HG03159 (cell line): ENCODE measurements around the gene DZIP3.
"Not testable (repeated sequence)": the region's sequence is repeated elsewhere in the genome, so short reads cannot be mapped to it uniquely, and the experiment has no call there.

Source experiments
- ATAC-seq: cut with Tn5 transposase; IDR thresholded peaks from one replicate; pipeline ENCODE4 v1.9.1; 2021; ENCODE audit warnings: mild to moderate bottlenecking, moderate library complexity; ENCODE audit not compliant: unreplicated experiment

DZIP3 gene

DNA sequence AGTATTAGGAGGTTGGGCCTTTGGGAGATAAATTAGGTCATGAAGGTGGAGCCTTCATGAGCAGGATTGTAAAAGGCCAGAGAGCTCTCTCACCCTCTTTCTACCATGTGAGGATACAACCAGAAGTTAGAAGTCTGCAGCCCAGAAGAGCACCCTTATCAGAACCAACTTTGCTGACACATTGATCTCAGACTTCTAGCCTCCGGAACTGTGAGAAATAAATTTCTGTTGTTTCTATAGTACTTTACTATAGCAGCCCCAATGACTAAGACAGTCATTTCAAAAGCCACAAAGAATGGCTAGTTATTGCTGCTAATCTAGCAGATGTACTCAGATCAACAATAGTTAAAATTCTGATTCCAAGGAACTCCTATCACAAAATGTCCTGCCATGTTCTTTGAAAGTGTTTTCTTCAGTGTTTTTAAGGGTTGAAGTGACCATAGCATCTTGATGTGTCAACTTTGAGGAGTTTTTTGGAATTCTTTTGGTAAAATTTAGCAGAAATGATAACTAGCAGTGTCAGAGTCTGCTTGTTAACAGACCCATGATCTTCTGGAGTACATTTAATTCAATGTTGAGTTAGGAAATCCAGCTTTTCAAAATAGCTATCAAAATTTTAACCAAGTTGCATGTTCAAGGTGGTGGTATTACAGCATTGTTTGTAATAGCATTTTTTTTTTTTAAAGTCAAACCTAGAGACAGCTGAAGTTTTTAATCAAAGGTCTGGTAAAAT, 10.3 kb downstream of the DZIP3 start:
- ATAC-seq: no peak

DNA sequence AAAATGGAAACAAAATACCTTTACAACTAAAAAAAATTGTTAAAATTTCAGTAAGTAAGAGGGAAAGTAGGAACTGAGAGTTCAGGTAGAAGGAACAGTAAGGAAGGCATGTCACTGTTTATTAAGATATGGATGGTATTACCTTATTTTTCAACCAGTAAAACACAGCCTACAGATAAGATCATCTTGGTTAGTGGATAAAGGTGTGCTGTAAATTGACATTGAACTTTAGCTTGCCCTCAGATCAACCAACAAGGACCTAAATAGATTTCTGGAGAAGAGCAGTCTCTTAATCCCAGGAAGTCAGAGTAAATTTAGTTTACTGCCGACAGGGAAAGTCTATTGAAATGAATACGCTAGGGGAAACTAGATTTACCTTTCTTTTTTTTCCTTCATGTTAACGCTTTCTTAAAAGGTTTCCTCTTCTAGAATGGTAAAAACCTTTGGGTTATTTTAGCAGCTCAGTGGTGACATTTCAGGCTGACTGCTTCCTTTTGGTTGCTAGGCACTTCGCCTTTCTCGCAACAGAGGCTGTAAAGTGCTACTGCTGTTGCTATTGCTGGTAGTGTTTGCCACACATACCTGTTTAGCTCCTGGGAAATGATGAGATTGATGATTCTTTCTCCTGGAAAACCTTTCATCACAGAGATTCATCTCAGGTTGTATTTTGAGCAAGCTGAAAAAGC, 12.9 kb downstream of the DZIP3 start:
- peak; percentile 73 for ATAC-seq

DNA sequence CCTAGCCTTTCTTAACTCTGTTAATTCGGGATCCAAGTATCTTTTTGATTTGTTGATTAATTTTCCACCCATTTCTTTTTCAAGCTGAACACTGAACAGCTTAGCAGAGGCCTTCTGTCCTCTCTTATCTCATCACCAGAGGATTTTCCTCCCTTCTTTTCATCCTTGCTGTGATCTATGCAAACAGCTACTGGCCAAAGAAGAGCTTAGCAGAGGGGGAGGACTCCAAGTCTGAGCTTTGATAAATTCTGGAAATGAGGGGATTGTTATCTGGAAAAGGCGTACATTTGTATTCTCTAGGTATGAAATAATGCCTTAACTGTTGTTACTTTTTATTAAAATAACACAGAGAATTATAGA, 13.4 kb downstream of the DZIP3 start:
- ATAC-seq: no peak

DNA sequence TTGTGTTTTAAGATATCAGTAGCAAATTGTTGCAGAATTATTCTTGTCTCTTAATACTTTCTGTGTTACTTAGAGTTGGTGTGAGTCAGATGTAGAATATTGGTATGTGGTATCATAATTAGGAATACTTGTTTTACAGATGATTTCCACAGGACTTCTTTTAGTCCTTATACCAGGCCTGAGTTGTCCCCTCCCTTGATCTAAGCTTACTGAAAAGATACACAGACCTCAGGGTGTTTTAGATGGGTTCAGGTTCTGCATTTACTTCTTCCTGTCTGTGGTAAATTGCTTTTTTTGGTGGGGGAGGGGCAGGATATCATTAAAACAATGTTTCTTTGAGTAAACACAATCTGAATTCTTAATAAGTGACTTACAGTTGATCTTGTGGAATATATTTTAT, 14.2 kb downstream of the DZIP3 start:
- ATAC-seq: no peak

DNA sequence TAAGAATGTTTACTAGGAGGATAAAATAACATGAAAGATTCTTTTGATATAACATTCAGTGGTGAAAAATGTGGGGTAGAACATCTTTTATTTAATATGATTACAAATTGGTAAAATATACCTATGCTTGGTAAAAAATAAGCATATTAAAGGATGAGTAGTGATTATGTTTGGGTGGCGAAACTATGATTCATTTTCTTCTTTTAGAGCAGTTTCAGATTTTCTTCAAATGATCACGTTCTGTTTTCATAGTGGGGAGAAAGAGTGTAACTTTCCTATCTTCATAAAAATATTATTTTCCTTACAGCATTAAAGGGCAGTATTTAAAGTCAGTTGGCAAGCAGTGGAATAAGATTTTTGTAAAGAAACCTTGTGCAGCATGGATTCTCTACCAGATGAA, 15.5 kb downstream of the DZIP3 start:
- ATAC-seq: no peak

DNA sequence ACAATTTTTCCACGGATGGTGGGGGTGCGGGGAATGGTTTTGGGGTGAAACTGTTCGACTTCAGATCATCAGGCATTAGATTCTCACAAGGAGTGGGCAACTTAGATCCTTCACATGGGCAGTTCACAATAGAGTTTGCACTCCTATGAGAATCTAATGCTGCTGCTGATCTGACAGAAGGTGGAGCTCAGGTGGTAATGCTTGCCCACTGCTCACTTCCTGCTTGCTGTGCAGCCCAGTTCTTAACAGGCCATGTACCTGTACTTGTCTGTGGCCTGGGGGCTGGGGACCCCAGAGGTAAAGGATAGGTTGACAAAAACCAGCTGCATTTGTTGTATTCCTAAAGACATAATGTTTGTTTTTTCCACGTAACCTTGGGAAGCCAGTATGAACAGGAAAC, 16.0 kb downstream of the DZIP3 start:
- no peak for ATAC-seq

DNA sequence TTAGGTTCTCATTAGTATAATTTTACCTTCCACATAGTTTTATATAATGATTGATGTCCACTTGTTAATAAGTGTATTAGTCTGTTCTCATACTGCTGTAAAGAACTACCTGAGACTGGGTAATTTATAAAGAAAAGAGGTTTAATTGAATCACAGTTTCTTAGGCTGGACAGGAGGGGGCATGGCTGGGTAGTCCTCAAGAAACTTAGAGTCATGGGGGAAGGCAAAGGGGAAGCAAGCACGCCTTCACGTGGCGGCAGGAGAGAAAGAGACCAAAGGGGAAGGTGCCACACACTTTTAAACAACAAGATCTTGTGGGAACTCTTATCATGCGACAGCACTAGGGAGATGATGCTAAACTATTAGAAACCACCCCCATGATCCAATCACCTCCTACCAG, 19.2 kb downstream of the DZIP3 start:
- ATAC-seq: no peak

DNA sequence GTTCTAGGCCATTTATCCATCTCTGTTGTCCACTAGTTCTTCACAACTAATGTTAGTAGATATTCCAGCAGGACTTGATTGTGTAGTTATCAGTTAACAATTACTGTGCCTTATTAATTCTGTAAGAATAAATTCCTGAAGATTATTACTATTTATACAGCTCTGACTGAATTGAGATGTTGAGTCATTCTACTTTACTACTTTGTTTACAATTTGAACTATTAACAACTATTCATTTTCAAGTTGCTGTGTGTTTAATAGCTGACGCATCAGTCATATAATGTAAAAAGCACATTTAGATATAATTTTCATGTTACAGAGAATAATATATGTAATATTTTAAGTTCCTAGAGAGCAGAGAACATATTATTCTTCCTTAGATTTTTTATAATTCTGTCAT, 21.1 kb downstream of the DZIP3 start:
- no peak for ATAC-seq

DNA sequence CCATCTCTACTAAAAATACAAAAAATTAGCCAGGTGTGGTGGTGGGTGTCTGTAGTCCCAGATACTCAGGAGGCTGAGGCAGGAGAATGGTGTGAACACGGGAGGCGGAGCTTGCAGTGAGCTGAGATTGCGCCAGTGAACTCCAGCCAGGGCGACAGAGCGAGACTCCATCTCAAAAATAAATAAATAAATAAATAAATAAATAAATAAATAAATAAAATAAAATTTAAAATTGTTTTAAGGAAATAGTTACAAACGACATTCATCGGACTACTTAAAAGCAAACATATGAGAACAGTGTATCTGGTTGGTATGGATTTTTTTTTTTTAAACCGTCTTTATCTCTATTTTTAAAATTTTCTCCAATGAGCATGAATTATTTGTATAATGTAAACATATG, 26.6 kb downstream of the DZIP3 start:
- not testable (repeated sequence) for ATAC-seq

DNA sequence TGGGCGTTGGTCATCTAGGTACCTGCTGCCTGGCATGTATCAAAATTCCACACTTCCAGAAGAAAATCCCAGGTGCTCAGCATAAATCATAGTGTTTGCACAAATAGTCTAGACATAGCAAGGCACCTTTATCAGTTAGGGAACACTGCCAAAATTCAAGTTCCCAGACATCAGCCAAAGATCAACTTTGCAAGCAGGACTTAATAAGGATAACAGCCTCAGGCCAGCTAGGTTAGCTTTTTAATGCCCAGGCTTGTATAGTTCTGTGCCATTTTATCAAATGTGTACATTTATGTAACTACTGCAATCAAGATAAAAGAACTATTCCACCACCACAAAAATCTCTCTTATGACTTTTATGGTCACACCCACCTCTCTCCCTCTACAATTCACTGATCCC, 30.7 kb downstream of the DZIP3 start:
- no peak for ATAC-seq

DNA sequence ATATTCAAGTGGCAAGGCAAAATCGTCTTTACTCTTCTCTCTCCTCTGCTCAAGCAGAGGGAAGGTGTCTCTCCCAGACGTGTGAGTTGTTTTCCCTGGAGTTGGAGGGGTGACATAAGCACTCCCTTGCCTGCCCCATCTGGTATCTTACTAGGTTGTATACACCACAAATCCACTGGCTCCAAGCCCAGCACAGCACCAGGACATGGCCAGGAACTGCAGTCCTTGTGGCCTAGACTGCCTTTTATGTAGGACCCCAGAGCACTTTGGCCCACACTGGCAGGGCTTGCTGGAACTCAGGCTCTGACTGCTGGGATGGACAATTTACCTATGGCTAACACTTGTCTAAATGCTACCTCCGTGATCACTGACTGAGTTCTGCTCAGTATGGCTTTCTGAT, 34.0 kb downstream of the DZIP3 start:
- no peak for ATAC-seq

DNA sequence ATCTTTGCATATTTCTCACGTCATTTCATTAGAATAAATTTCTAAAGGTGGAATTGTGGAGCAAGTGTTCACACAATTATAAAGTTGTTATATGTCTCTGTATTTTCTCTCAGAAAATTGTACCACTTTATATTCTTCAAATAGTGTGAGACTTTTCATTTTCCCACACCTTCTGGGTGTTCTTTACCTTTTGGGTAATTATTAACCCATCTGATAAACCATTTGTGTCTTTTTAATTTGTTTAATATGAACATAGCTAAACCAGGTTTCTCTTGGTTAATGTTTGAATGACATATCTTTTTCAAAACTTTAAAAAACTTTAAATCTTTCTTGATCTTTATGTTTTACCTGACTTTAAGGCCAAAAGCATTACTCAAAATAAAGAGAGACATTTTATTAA, 40.5 kb downstream of the DZIP3 start:
- no peak for ATAC-seq

DNA sequence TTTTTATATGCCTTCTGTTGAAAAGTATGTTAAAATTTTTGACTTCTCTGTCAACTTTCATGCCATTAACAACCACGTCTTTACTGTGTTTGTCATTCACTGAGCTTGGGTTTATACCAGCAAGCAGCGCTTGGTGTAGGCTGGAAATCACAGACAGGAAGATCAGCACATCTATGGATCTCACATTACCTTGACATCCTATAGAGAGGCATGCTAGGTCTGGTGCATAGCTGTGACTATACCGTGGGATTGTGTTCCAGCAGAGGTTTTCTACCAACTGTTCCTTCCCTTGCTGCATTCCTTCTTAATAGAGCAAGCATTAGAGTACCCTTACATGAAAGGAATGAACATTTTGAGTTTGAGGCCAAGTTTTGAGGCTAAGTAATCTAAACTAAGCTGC, 53.0 kb downstream of the DZIP3 start:
- ATAC-seq: no peak

DNA sequence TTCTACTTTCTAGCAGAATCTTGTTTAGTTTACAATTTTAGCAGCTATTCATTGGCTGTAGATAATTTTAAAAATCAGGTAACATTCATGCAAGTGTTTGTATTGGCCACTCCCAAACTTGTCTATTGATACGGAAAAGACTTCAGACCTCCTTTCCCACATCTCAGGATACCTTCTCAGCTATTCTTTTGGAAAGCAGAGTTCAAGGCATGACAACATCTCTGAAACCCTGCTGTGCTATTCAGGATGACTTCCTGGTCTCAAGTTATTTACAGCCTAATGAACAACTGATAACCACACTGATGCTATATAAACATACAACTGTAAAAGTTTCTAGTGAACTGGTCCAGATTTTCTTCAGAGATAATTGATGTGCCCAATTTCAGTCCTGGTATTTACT, 55.8 kb downstream of the DZIP3 start:
- ATAC-seq: no peak

DNA sequence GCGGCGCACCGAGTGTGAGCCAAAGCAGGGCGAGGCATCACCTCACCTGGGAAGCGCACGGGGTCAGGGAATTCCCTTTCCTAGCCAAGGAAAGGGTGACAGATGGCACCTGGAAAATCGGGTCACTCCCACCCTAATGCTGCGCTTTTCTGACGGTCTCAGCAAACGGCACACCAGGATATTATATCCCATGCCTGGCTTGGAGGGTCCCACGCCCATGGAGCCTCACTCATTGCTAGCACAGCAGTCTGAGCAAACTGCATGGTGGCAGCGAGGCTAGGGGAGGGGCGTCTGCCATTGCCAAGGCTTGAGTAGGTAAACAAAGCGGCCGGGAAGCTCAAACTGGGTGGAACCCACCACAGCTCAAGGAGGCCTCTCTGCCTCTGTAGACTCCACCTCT, 66.1 kb downstream of the DZIP3 start:
- not testable (repeated sequence) for ATAC-seq

DNA sequence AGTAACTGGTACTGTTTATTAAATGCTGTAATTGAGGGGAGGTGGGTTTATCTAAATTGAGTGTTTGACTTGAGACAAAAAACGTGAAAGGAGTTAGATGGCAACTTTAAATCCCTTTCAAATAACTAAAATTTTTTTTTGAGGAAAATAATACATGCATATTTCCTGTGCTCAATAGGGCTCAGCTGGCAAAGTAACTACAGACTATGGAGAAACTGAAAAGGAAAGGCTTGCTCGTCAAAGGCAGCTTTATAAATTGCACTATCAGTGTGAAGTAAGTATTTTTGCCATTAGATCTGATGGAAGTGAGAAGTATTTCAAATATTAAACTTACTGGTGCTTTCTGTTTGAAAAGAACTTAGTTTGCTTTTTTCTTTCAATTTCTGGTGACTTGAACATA, 72.2 kb downstream of the DZIP3 start:
- no peak for ATAC-seq

DNA sequence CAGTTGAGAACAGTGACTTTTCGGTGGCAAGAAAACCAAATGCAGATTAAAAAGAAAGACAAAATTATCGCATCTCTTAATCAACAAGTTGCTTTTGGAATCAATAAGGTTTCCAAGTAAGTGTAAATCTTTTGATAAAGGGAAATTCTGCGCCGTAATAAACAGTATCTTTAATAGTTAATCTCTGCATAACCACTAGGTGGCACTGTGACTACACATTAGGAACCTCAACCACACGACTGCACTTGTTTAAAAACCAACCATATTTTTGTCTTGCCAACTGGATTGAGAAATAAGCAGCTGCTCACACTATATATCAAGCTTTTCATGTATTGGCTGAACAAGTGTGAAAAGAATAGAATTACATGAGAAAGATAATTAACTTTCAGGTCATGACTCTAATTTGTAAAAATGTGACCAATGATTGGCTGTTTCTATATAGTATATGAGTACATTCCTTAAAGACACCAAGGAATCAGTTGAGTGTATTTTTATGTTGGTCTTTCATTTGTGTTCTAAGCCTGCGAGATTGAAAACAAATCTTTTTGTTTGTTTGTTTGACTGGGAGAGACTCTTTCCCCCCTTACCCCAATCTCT, 72.7 kb downstream of the DZIP3 start:
- ATAC-seq: peak; percentile 97

DNA sequence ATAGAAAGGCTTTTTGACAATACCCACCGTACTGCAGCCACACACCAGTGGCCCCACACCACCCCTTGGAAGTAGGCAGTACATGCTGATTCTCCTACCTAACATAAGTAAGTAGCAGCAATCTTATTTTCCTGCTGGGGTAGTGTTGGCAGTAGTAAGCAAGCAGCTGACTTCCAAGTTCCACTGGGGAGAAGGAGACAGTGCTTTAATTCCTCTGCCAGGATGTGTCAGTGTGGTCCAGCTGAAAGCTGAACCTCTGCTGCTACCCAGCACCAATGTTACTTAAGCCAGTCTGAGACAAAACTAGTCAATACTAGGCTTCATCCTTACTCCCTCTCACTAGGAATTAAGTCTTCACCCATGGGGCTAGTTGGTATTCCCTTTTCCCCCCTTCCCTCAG, 74.7 kb downstream of the DZIP3 start:
- ATAC-seq: no peak

DNA sequence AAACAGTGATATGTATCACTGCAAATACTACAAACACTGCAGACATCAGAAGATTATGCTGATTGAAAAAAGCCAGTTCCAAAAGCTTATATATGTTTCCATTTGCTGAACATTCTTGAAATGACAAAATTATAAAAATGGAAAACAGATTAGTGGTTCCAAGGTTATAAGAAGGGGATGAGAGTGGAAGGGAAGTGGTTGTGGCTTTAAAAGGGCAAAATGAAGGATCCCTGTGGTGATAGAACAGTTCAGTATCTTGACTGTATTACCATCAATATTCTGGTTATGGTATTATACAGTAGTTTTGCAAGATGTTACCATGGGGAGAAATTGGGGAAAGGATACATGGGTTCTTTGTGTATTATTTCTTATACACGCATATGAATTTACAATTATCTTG, 77.8 kb downstream of the DZIP3 start:
- no peak for ATAC-seq

DNA sequence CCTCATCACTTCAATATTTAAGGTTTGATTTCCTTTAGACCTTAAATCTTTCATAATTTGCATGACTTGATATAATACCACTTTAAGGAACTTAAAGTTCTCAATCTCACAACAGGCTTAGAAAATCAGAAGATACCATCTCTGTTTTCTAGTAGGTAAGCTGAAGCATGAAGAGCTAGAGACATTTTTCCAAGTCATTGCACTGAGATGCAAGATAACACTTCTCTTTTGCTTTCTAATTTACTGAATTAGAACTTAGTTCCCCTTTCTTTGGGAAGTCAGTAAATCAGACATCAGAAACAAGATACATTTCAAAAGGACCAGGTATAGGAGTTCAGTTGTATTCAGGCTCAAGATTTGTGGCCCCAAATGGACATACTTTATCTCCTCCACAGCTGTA, 79.7 kb downstream of the DZIP3 start:
- ATAC-seq: peak; percentile 68

DNA sequence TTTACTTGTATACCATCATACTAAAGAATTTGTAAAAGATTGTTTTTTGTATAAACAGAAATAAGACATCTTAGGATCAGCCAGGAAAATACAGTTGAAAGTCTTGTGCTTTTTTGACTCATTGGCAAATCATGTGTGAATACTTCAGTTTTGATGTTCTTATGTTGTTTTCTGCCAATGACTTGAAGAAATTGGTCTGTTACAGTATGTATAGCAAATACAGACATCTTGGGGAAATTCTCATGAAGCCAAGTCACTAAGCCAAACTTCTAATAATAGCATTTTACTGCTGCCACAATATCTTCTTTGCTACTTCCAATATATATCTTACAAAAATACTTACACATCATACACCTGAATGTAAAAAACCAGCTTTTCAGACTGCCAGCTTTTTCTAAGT, 83.2 kb downstream of the DZIP3 start:
- no peak for ATAC-seq

DNA sequence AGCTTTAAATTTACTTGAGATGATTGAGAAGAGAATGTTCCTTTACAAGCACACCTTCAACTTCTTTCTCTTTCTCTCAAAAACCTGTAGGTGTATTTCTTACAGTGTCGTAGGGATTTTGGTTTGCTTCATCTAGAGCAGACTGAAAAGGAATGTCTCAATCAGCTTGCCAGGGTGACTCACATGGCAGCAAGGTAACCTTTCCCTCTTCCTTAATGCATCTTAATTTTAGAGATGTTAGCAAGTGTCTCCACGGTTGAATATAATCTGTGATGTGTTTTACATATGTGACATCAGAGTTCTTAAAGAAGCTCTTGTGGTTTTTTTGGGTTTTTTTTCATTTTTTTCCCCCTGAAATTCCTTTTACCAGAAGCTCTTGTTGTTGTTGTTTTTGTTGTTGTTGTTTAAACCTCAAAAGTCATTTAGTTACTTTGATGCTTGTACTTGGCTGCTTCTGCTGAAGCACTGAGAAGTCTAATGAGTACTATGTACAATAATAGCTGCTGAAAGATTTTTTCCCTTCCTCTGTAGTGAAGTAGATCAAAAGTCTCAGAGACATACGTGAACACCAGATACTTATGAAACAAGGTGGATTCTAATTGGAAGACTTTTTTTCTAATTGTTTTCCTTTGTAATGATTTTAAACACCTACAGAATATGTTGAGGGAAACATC, 84.6 kb downstream of the DZIP3 start:
- ATAC-seq: no peak
